ENCODE measurements around the gene URI1. TPM values are rescaled to one million over a fixed set of nuclear protein-coding genes. Genes with fewer than 3 reads are reported as not detected.

The URI1 gene
- total RNA-seq, 4 donors from 2014 or later = 84.8 to 91.2 (median 86.3) TPM

DNA sequence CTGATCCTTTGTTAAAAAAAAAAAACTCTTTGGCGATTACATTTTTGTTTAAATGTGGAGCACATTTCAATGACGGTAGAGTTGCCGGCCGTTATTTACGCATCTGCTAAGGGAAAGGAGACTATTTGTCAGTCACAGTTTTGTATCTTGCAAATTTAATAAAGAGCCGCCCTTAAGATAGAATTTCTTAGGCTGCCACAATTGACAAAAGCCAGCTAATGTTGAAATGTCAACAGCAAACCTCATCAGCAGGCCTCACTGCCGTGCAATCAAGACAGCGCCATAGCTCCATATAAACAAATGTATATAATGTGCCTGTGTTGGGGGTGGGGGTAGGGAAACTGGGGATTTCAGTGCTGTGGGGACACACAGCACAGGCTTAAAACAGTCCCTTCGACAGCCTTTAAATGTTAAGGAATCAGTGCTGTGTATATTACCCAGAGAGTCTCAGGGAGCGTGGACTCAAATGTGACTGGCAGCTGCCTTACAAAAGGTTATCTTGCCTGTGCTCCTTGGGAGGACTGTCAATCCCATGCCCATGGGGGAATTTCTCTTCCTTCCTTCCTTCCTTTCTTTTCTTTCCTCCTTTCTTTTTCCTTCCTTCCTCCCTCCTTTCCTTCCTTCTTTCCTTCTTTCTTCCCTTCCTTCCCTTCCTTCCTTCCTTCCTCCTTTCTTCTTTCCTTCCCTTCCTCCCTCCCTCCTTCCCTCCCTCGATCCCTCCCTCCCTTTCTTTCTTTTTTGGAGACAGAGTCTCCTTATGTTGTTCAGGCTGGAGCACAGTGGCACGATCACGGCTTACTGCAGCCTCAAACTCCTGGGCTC is 108.0 kb downstream of the URI1 start:
- TF ChIP-seq POLR2A (IDR thresholded peaks at IDR 0.05) = no peak
- TF ChIP-seq, protein P1, sequence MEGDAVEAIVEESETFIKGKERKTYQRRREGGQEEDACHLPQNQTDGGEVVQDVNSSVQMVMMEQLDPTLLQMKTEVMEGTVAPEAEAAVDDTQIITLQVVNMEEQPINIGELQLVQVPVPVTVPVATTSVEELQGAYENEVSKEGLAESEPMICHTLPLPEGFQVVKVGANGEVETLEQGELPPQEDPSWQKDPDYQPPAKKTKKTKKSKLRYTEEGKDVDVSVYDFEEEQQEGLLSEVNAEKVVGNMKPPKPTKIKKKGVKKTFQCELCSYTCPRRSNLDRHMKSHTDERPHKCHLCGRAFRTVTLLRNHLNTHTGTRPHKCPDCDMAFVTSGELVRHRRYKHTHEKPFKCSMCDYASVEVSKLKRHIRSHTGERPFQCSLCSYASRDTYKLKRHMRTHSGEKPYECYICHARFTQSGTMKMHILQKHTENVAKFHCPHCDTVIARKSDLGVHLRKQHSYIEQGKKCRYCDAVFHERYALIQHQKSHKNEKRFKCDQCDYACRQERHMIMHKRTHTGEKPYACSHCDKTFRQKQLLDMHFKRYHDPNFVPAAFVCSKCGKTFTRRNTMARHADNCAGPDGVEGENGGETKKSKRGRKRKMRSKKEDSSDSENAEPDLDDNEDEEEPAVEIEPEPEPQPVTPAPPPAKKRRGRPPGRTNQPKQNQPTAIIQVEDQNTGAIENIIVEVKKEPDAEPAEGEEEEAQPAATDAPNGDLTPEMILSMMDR (IDR thresholded peaks at IDR 0.05) = no peak
- intact Hi-C loops (cut with DNase I) = no loop called here
- DNase-seq = no peak
- Histone ChIP-seq H3K9me3 (no peaks in the 10 kb centered on the region), H3K4me1 (peaks cover 8 to 17% of the 10 kb centered on the region in 2 donors), H3K4me3 (replicated peaks in 1 of 3) (no peak overlapping the region), H3K27me3 (no peaks in the 10 kb centered on the region), H3K27ac (no peak overlapping the region), H3K36me3 (no peaks in the 10 kb centered on the region)
- WGBS, 2 donors = 82 to 86% methylated on average over 13 of the region's 13 CpGs

DNA sequence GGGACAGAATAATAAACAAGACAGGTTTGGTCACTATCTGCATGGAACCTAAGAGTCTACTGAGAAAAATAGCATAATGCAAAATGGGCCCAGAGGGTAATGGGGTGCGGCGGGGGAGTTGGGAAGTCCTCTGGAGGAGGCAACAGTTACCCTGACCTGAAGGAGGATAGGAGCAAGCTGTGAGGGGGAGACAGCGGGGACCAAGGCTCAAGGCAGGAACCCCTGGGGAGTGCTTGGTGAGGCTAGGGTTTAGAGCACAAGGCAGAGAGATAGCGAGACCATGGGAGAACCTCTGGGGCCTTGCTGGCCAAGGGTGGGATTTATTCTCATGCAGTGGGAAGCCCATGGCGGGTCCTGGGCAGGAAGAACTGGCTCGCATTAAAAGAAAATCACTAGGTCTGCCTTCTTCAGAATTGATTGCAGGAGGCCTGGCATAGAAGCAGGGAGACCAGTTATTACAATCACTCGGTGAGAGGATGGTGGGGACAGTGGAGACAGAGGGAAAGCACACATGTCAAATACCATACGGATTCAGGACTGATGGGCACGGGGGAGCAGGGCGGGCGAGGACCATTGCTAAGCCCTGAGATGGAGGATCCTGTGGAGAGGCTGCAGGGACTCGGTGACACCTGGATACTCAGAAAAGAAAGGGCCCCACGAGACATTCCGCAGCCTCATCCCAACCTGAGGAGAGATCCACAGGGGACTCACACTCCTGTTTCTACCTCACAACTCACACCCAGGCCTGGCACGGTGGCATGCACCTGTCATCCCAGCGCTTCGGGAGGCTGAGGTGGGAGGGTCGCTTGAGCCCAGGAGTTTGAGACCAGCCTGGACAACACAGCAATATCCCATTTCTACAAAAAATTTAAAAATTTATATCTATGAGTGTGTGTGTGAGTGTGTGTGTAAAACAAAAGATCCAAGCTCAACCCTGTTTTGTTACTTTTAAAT is 110.4 kb downstream of the URI1 start:
- DNase-seq = no peak
- H3K4me3 ChIP-seq (replicated peaks in 1 of 3) = no peak overlapping the region
- TF ChIP-seq, protein P1 (IDR thresholded peaks at IDR 0.05) = no peak
- no peak for TF ChIP-seq POLR2A (IDR thresholded peaks at IDR 0.05)
- no peaks in the 10 kb centered on the region for H3K36me3 ChIP-seq
- intact Hi-C loops (cut with DNase I) = no loop called here
- H3K9me3 ChIP-seq = no peaks in the 10 kb centered on the region
- WGBS, 2 donors = 91 to 92% methylated on average over 18 of the region's 18 CpGs
- no peak overlapping the region for H3K27ac ChIP-seq
- no peaks in the 10 kb centered on the region for H3K27me3 ChIP-seq
- H3K4me1 ChIP-seq = peaks cover 0 to 4% of the 10 kb centered on the region in 2 donors

DNA sequence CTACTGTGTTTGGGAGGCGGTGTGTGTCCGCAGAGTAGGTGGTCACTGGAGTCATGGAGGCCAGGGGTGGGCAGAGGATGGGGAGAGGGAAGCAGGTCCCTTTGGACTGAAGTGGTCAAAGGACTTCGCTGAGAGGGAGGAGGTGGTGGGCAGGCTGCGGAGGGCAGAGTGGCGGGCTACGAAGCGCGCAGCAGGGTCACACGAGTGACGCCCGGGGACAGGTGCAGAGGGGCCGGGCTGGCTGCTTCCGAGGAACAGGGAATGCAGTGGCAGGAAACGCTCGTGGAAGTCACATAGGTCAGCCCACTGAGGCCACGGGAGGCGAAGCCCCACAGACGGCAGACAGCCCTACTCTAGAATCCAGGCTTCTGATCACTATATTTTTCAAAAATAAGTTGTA is 111.5 kb downstream of the URI1 start:
- Histone ChIP-seq H3K9me3 (no peaks in the 10 kb centered on the region), H3K27me3 (no peaks in the 10 kb centered on the region), H3K4me3 (replicated peaks in 1 of 3) (no peak overlapping the region), H3K36me3 (no peaks in the 10 kb centered on the region), H3K4me1 (no peaks in the 10 kb centered on the region), H3K27ac (no peak overlapping the region)
- TF ChIP-seq, protein P1 (IDR thresholded peaks at IDR 0.05) = no peak
- TF ChIP-seq POLR2A (IDR thresholded peaks at IDR 0.05) = no peak
- 86 to 91% methylated on average over 18 of the region's 18 CpGs for WGBS, 2 donors
- DNase-seq = no peak
- intact Hi-C loops (cut with DNase I) = no loop called here

DNA sequence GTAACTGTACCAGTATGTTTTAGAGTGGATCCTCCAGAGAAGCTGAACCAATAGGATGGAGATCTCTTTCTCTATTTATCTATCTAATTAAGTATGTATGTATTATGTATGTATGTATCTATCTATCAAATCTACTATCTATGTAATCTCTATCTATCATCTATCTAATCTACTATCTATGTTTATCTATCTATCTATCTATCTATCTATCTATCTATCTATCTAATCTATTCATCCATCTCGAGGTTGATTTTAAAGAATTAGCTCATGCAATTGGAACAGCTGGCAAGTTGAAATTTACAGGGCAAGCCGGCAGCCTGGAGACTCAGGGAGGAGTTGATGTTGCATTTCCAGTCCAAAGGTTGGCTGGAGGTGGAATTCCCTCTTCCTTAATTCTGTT is 112.2 kb downstream of the URI1 start:
- 86 to 89% methylated on average over 2 of the region's 2 CpGs for WGBS, 2 donors
- no peak for DNase-seq
- Histone ChIP-seq H3K27ac (no peak overlapping the region), H3K4me1 (no peaks in the 10 kb centered on the region), H3K4me3 (replicated peaks in 1 of 3) (no peak overlapping the region), H3K36me3 (no peaks in the 10 kb centered on the region), H3K27me3 (no peaks in the 10 kb centered on the region), H3K9me3 (no peaks in the 10 kb centered on the region)
- intact Hi-C loops (cut with DNase I) = no loop called here
- TF ChIP-seq, protein P1 (IDR thresholded peaks at IDR 0.05) = no peak
- no peak for TF ChIP-seq POLR2A (IDR thresholded peaks at IDR 0.05)

Measured in thyroid gland (tissue), 4 donors.